ENCODE measurements around the gene TICAM2.

TICAM2 gene

GRCh38 chr5:115530426-115530825, 71.9 kb downstream of the TICAM2 start:
- no peak for DNase-seq
